ENCODE data around the gene PMP22.

Gene PMP22

DNA sequence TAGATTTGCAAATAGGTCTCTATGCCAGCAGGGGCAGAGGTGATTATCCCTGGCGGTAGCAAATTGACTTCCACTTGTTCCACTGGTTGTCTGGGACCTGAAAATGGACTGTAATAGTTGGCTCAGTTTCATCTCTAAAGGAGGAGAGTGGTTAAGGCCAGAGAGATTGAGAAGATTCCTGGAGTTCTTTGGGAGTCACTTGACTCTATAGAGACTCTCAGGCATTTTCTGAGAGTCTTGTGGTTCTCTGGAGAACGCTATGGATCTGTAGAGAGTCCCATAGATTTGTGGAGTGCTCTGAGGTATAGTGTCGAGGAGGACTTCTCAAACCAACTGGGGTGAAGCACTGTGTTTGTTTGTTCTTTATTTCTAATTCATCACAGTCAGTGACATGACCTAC, 8.9 kb upstream of the PMP22 start:
- no peak for DNase-seq (ENCODE audit: low read depth in 2 of 2)

DNA sequence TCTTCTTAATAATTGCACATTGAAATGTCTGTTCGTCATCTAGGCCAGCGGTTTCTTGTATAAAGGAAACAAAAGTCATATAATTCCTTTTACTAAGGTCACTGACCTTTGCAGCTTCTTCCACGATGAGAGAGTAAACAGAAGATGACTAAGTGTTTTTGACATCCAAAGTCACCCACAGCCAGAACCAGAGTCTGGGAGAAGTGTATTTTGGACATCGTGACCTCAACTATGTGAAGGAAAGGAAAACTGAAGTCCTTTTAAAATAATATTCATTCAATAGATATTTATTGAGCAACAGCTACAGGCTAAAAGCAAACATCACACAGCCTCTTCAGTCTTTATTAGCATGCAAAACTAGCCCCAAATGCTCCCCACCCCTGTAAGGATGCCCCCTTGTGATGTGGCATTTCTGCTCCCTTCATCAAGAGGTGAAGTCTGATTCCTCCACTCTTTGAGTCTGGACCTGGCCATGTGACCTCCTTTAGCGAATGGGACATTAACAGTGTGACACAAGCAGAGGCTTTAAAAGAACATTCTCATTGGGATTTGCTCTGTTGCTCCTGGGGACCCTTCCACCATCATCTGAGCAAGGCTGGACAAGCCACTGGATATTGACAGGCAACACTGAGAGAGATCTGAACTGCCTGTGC, 8.1 kb upstream of the PMP22 start:
- no peak for DNase-seq (ENCODE audit: low read depth in 2 of 2)

DNA sequence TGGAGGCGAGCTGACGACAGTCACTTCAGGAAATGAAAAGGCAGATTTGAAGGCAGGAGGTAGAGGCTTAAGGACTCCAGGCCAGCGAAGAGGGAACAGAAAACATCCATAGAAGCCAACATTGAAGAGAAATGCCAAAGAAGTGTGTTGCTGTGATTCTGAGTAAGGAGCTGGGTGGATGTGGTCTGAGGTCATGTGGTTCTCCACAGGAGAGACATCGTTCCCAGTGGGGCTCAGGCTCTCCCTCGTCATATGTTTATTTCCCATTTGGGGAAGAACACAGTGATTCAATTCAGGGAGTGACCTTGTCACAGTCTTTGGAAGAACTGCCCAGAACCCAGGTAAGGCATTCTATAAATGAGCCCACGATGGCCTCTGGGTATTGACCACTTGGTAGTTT, 6.6 kb upstream of the PMP22 start:
- DNase-seq (ENCODE audit: low read depth in 2 of 2): no peak

DNA sequence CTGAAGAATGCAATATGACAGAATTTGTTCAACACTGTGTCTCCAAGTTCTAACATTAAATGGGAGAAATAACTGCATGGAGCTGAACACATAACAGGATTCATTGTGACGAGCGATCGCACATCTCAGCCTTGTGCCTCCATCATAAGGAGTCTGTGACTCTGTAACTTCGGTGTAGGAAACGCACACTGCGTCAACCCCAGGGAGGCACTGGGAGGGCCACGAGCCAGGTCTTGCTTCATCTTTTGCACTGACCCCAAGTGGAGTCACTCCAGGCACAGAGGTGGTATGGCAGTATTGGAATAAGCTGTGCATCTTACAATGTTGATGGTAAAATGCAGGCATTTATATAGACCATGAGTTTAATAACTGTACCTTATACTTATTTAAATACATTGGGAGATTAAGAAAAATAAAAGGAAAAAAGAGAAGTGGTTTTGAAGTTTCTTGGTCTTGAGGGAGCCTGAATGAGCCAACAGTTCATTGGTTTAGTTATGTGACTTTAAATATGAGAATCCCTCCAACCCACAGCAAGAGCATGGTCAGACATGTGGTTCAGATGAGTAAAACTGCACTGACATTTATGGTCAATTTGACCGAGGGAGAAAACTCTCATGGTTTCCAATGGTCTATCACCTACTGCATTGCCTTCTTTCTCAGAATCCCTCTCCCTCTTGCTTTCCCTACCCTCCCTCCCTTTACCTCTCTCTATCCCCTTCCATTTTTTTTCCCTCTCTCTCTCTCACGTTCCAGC, 5.7 kb upstream of the PMP22 start:
- DNase-seq (ENCODE audit: low read depth in 2 of 2): no peak

DNA sequence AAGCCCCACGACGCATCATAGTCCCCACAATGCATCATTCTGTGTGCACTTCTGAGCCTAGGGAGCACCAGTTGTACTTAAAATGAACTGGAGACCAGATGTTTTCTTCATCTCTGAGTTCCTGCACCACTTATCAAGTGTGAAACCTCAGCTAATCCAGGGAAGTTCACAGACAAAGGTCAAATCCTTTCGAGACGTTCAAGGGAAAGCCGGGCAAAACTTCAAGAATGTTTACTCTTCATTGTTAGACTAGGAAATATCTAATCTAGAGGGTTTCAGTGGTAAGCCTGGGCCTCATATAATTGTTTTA, 4.6 kb upstream of the PMP22 start:
- DNase-seq (ENCODE audit: low read depth in 2 of 2): no peak

DNA sequence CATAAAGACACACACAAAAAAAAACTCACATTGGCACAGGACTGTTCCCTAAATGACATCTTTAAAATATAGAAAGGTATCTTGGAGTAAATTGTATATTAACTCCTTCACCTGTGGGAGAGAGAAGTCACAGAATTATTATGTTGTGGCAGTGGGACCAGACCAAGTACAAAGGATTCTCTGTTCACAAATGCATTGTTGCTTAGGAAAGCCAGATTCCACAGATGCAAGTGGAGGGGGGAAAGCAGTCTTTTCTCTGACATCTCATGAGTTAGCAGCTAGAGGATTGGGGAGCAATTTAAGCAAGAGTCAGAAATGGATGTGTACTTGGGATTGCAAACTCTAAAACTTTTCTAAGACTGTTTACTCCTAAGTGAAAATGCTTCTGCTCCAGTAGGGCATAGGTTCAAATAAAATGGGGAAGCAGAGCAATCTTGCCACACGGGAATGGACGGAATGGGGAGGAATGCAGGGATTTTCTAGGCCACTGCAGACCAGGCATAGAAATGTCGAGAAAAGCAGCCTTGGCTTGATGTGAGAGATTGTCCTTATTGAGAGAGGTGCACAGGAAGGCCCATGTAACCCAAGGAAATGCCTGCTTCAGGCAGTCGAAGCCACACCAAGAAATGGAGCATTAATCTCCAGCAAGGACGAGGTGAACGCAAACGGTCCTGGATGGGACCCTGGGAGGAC, 4.1 kb upstream of the PMP22 start:
- DNase-seq (ENCODE audit: low read depth in 2 of 2): no peak

DNA sequence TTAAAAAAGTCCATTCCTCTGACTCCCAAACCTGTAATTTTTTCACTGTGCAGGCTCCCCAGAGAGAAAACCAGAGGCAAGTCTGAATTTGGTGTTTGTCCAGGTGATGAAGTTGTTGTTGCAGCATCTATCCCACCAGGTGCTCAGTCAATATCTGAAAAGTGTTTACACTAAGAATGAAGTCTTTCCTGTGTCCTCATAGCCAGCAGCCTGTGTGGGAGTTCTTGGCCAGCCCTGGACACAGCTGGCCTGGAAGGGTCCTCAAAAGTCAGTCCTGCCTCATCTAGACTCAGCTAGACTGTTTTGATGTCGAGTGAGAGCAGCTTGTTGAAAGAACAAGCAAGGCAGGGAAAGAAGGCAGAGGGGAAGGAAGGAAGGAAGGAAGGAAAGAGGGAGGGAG, 3.3 kb upstream of the PMP22 start:
- DNase-seq (ENCODE audit: low read depth in 2 of 2): no peak

DNA sequence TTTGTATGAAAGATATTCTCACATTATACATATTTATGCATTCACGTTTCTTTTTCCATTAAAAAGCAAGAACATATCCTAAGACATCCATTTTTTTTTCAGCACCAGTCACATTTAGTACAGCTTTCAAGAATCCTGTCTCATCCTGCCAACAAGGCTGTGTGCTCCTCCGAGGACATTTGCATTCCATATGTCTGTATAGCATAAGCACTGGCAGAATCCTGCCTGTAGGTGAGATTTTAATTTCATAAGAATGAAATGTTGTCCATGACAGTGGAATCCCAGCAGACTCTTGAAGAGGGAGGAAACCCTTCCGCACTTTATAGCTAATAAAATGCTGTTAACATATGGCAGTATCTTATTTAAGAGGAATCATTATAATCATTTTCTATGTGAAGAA, 2.9 kb upstream of the PMP22 start:
- no peak for DNase-seq (ENCODE audit: low read depth in 2 of 2)

DNA sequence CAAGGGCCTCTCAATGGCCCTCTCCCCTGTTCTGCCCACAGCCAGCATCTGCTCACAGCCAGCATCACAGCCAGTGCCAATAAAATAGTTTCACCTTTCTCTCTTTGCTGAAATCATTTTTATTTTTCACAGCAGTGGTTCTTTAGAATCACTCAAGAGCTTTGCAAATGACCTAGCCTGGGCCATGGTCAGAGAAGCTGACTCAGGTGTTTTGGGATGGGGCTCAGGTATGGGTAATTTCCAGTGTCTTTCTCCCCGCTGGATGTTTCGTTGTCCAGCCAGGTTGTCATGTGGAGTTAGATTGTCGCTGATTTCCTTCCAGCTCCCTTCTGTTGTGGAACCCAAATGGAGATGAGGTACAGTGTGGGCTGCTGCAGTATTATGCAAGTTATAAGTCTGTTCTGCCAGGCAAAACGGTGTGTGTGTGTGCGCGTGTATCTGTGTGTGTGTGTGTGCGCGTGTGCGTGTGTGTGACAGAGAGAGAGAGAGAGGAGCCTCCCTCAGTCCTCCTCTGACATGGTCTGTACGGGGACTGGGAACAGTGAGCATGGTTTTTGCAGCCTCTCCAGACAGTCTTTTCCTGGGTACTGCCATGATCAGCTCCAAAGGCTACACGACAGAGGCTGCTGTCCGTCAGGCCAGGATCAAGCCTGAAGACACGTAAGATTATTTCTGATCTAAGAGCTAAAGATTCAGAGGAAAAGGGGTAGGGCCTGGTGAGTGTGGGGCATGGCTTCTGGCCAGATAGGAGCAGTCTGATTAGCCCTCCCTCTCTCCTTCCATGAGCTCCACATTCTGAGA, 1.4 kb upstream of the PMP22 start:
- no peak for DNase-seq (ENCODE audit: low read depth in 2 of 2)

DNA sequence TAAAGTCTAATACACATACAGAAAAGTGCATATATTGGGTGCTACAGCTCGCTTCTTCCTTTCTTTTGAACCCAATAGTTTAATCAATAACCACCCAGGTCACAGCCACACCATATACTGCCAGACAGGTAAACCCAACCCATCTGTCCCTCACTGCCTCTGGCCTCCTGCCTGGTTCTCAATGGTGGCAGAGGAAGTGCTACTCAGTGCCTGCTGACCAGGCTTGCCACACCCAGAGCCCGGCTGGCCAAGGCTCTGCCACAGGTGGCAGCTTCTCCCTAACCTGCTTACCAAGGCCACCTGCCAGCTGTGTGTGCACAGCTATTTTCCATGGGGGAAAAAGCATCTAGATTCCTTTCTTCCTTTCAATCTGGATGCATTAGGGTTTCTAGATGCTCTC, 584 bp downstream of the PMP22 start:
- no peak for DNase-seq (ENCODE audit: low read depth in 2 of 2)

DNA sequence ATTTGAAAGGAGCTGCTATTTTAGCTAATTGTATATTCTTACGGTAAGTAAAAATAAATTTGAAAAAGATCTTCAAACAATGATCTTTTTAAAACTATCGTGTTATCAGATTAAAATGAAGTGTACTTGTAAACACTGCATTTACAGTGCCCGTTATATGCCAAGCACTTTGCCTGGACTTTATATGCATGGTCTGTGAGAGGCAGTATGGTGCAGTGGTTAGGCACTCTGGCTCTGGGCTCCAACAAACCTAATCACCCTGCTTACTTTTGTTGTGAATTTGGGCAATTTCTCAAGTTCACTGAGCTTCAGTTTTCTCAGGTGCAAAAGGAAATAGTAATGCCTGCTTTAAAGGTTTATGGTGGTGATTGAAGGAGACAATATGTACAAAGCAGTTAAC, 1.4 kb downstream of the PMP22 start:
- DNase-seq (ENCODE audit: low read depth in 2 of 2): no peak

DNA sequence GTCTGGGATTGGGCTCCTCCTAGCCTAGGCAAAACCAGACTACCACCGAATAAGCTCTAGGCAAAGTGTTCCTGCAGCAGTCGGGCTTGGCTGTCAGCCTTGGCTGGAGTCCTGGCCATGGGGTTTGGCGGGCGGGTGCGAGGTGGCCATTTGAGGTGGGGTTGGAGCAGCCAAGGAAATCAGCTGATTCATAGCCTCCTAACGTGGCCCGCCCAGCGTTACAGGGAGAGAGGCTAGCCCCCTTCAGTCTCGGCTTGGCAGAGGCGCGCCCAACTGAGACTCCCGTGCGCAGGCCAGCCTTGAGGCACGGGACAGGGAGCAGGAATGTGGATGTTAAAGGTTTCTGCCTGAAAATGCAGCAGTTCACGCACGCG, 1.9 kb downstream of the PMP22 start:
- no peak for DNase-seq (ENCODE audit: low read depth in 2 of 2)

DNA sequence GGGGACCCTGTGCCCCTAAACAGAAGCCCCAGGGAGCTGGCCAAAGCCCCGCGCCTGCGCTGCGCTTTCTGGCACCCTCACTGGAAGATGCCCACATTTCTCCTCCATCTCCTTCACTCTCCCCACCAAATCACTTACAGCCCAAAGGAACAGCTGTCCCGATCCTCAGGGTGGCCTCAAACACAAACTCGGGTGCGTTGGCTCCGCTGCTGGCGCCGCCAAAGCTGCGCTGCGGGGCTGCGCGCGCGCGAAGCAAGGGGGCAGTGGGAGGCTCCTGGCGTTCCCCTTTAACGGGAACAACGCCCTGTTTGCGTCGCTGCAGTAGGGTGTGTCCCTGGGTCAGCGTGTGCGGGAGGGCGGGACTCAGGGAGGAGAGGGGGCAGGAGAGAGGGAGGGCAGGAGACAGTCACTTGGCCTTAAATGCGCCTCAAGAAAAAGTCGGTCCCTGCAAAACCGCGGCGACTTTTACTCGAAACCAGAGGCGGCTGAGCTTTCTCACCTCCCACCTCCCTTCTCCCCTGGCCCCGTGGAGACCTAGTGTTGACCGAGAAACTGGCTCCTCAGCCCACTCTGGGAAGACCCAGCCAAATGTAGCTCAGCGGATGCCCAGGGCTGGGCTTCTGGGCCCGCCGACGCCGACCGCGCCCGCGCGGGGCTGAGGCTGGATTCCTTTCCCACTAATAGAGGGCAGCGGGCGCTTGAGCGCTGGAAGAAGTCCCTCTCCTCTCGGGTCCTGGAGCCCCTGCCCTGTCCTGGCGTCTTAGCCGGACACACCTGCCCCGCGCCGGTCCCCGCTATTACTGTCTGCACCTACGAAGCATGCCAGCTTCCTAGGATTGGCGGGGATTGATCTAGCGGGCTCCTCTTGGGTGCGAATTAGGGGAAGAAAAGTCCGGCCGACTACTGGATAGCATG, 2.6 kb downstream of the PMP22 start:
- DNase-seq (ENCODE audit: low read depth in 2 of 2): no peak

DNA sequence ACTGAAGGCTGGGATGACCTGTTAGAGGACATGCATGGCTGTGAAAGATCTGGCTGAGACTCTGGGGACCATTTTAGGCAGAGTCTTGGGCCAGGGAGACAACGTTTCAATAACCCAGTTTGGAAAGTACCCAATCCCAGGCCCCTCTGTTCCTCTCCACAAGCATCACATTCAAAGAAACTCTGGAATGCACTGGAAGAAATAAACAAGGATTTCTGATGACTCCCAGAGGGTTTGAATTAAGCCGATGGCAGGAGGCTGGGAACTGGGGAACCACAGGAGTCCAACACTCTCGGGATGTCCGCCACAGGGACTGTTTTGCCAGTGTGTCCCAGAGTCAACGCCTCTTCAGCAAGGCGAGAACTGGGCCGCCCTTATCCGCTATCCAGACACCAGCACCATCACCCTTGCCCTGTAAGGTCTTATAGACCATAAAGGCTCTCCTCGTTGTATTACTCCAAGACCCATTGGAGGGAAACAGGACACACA, 3.3 kb downstream of the PMP22 start:
- no peak for DNase-seq (ENCODE audit: low read depth in 2 of 2)

DNA sequence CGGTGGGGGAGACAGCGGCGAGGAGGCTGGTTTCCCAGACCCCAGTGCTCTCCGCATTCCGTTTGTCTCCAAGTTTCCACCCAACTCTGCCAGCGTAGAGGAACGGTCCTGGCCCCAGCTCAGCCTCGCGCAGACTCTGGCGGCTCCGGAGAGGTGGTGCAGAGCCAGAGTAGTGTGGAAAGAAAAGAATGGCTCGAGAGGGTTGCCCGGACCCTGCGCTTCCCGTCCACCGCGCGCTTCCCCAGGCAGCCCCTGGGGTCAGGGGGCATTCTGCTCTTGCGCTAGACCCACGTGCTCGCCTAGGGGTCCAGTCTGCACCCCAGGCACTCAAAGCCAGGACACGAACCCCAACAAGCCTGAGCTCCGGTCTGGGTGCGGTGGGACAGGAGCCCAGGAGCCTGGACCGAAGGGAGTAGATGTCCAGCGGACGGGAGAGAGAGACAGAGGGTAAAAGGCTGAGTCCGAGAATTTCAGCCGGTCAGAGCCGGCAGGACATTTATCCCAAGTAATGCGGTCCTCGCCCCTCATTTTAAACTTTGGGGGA, 3.8 kb downstream of the PMP22 start:
- DNase-seq (ENCODE audit: low read depth in 2 of 2): no peak

DNA sequence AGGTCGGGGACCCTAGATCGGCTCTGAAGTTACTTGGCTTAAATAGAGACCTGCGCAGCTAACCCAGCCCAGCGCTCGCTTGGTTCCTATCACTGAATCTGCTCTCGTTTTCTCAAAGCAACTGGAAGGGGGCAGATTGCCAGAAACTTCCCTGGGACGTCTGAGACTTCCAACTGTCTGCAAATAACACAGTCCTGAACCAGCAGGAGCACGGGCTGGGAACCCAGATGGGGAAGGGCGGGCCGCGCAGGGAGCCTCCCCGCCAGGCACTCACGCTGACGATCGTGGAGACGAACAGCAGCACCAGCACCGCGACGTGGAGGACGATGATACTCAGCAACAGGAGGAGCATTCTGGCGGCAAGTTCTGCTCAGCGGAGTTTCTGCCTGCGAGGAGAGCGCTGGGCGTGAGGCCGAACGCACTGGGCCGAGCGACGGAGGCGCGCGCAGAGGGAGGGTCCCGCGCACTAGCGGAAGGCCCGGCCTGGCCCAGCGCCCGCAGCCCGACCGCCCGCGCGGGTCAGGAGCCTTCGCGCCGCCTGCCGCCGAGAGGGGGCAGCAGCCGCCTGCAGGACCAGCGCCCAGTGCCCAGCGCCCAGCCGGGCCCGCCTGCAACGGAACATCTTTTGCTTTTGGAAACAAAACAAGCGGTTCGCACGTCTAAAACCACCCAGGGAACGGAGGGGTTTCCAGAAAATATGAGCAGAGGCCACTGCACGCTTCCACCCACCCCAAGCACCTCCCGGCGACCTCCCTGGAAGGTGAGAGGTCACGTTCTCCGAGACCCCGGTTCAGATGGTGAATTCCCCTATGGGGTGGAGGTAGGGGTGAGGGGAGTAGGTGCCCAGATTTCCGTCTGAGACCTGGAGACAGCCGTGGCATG, 4.5 kb downstream of the PMP22 start:
- DNase-seq (ENCODE audit: low read depth in 2 of 2): peak; percentile 51 to 52

DNA sequence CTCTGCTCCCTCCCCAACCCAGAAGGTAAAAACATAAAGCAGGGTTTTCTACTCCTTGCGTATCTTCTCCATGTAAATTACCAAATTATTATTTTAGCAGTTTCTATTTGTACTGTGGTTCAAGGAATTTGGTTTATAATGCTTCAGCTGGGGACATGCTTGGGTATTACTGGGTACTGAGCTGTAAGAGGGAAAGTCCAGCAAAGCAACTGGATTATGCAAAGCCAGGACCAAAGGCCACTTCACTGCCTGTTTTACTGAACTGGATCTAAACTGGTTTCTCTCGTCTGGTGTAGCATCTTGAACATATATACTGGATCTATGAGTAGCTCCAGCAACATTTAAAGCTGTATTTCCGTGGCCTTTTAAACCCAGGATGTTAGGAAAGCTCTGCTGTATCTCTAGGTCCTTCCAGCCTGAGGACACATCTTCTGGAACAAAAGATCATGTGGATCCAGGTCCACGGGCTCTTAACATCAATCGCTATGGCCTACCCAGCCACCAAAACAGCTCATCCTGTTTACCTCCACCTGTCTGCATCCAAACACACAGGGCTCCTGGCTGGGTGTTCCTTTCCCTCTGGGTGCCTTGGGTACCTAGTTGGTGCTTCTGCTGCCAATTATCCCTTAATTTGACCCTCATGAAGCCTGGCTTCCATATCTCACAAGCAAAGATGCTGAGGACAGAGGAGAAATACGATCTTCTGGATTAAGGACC, 7.2 kb downstream of the PMP22 start:
- DNase-seq (ENCODE audit: low read depth in 2 of 2): no peak

DNA sequence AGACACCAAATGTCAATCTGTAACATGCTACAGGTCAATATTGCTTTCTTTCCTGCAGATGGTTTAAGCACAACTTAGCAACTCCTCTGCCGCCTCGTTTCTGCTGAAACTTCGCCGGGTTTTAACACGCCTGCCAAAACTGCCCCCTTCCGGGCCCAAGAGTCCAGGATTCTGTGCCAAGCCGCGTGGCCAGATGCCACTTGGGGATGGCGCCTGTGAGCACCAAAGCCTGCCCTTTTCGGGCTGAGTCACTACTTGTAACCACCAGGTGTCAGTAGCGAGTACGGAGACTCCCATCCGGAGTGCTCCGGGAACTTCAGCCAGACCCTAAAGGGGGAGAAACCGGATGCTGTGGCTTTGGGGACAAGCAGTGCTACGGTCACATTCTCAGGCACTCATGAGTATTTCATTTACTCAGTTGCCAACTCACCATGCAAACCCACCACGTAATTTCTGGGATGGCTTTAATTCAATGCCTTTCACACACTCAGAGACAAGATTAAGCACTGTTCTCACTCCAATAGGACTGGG, 7.8 kb downstream of the PMP22 start:
- DNase-seq (ENCODE audit: low read depth in 2 of 2): peak; percentile 49 to 56

DNA sequence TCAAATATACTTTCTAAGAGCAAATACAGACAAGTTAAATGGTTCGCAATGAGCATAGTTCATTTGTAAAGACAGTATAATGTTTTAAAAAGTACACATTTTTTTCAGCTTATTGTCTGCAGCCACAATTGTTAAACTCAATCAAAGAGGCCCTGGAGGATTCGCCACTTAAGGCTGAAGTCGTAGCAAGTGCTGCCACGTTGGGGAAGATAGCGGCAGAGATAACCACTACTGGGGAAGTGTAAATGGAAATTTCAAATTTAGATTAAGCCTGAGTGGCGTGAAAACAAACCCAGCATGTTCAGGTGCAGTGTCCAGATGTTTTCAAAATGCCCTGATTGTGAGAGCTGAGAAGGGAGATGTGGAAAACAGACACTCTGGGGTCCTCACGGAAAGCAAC, 8.4 kb downstream of the PMP22 start:
- DNase-seq (ENCODE audit: low read depth in 2 of 2): no peak
